ENCODE measurements around the gene YIPF5.

YIPF5 gene

DNA sequence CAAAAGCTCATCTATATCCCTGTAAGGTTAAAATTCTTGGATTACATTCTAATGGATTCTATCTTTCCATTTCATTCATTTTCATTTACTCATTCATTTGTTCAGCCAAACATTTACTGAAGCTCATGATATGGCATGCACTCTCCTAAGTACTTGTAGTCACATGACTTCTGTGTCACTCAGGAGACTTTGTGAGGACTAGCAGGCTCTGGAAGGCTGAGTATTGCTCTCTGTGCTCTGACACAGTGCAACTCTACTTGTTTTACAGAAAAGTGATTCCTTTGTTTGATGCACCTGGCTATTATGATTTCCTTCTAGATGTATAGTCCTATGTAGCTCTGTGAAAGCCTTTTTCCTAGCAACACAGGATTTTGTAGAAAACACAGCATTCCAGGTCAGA is 53.0 kb downstream of the YIPF5 start:
- Histone ChIP-seq H3K36me3 (ENCODE audit: control insufficient read depth, insufficient read depth, low read length) (no peaks in the 10 kb centered on the region), H3K27ac (ENCODE audit: insufficient read depth, low read length, poor library complexity, severe bottlenecking) (no peak overlapping the region), H3K27me3 (replicated peaks; ENCODE audit: control insufficient read depth, insufficient read depth, low read length, poor library complexity, severe bottlenecking) (no peaks in the 10 kb centered on the region), H3K9me3 (ENCODE audit: control insufficient read depth, low read length) (no peaks in the 10 kb centered on the region), H3K4me3 (ENCODE audit: insufficient read depth, low read depth, low read length, poor library complexity, severe bottlenecking) (no peak overlapping the region), H3K4me1 (ENCODE audit: control insufficient read depth, insufficient read depth, low read length, poor library complexity, severe bottlenecking) (no peaks in the 10 kb centered on the region)
- DNase-seq = no peak

DNA sequence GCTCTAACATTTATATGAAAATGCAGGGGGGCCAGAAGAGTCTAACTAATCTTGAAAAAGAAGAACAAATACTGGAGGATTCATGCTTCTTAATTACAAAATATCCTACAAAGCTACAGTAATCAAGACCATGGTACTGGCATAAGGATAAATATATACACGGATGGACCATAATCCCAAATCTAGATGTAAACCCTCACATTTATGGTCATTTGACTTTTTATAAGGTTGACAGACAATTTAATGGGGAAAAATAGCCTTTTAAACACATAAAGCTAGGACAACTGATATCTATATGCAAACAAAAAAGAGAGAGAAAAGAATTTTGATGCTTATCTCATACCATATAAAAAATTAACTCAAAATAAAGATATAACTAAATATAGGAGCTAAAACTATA is 55.9 kb downstream of the YIPF5 start:
- Histone ChIP-seq H3K27ac (ENCODE audit: insufficient read depth, low read length, poor library complexity, severe bottlenecking) (no peak overlapping the region), H3K4me1 (ENCODE audit: control insufficient read depth, insufficient read depth, low read length, poor library complexity, severe bottlenecking) (no peaks in the 10 kb centered on the region), H3K4me3 (ENCODE audit: insufficient read depth, low read depth, low read length, poor library complexity, severe bottlenecking) (no peak overlapping the region), H3K9me3 (ENCODE audit: control insufficient read depth, low read length) (no peaks in the 10 kb centered on the region), H3K36me3 (ENCODE audit: control insufficient read depth, insufficient read depth, low read length) (no peaks in the 10 kb centered on the region), H3K27me3 (replicated peaks; ENCODE audit: control insufficient read depth, insufficient read depth, low read length, poor library complexity, severe bottlenecking) (no peaks in the 10 kb centered on the region)
- DNase-seq = no peak
